ENCODE measurements around the gene ISCU. TPM values are rescaled to one million over a fixed set of nuclear protein-coding genes. Genes with fewer than 3 reads are reported as not detected.
"Not testable (repeated sequence)": the region's sequence is repeated elsewhere in the genome, so short reads cannot be mapped to it uniquely, and the experiment has no call there.

The ISCU gene
- total RNA-seq, 4 donors from 2014 or later = 232 to 337 (median 249) TPM

- H3K27ac ChIP-seq = no peak overlapping the region
- H3K9me3 ChIP-seq = no peaks in the 10 kb centered on the region
- in situ Hi-C loops (cut with MboI; ENCODE audit: low sequenced_read_pairs in 4 of 4) (loop anchor here (5.0 kb wide), 2 partner anchors 49 to 54 kb away; partner anchors contain the start of genes ISCU (in 3 of the 4) and SART3 (in 3 of the 4)), intact Hi-C loops (cut with DNase I; ENCODE audit: low total_unique reads) (loop anchor here (5.0 kb wide), 2 partner anchors 336 to 939 kb away; no protein-coding TSS in a partner anchor)
- DNase-seq = no peak
- TF ChIP-seq POLR2A (IDR thresholded peaks at IDR 0.05) (no peak), CTCF (IDR thresholded peaks at IDR 0.05 in 4 of 5, conservative IDR thresholded peaks at IDR 0.05 in 1 of 5) (no peak)
- no peak for ATAC-seq
- H3K4me3 ChIP-seq = no peak overlapping the region
- no peaks in the 10 kb centered on the region for H3K36me3 ChIP-seq
- H3K27me3 ChIP-seq = no peaks in the 10 kb centered on the region
- H3K4me1 ChIP-seq = no peaks in the 10 kb centered on the region
Measured at GRCh38 chr12:108616359-108616758, 54.0 kb downstream of the ISCU start.

- intact Hi-C loops (cut with DNase I; ENCODE audit: low total_unique reads) (loop anchor here (5.0 kb wide), 2 partner anchors 335 to 940 kb away; no protein-coding TSS in a partner anchor), in situ Hi-C loops (cut with MboI; ENCODE audit: low sequenced_read_pairs in 4 of 4) (loop anchor here (5.0 kb wide), 2 partner anchors 50 to 55 kb away; partner anchors contain the start of genes ISCU (in 3 of the 4) and SART3 (in 3 of the 4))
- Histone ChIP-seq H3K4me3 (no peak overlapping the region), H3K27ac (no peak overlapping the region), H3K27me3 (no peaks in the 10 kb centered on the region), H3K9me3 (no peaks in the 10 kb centered on the region), H3K4me1 (no peaks in the 10 kb centered on the region), H3K36me3 (no peaks in the 10 kb centered on the region)
- TF ChIP-seq POLR2A (IDR thresholded peaks at IDR 0.05) = no peak
- no peak for ATAC-seq
- DNase-seq = no peak
Measured at GRCh38 chr12:108616941-108617858, 54.8 kb downstream of the ISCU start.

GRCh38 chr12:108618079-108618952 lies 55.9 kb downstream of the ISCU start:
- H3K9me3 ChIP-seq = no peaks in the 10 kb centered on the region
- no peak overlapping the region for H3K4me3 ChIP-seq
- in situ Hi-C loops (cut with MboI; ENCODE audit: low sequenced_read_pairs in 4 of 4) = loop anchor here (5.0 kb wide), 2 partner anchors 51 to 56 kb away; partner anchors contain the start of genes ISCU (in 3 of the 4) and SART3 (in 3 of the 4)
- no peaks in the 10 kb centered on the region for H3K4me1 ChIP-seq
- TF ChIP-seq POLR2A (IDR thresholded peaks at IDR 0.05) = no peak
- TF ChIP-seq CTCF (IDR thresholded peaks at IDR 0.05 in 4 of 5, conservative IDR thresholded peaks at IDR 0.05 in 1 of 5) = peak; percentile 87 to 98 (median 95)
- ATAC-seq = peak; percentile 81 to 88
- no peak overlapping the region for H3K27ac ChIP-seq
- intact Hi-C loops (cut with DNase I; ENCODE audit: low total_unique reads) = loop anchor here (1.0 to 5.0 kb wide), 3 partner anchors 55 to 941 kb away; no protein-coding TSS in a partner anchor
- DNase-seq = peak; percentile 58 to 69
- H3K27me3 ChIP-seq = no peaks in the 10 kb centered on the region
- no peaks in the 10 kb centered on the region for H3K36me3 ChIP-seq

GRCh38 chr12:108618953-108619274 lies 56.5 kb downstream of the ISCU start:
- in situ Hi-C loops (cut with MboI; ENCODE audit: low sequenced_read_pairs in 4 of 4) = loop anchor here (5.0 kb wide), 2 partner anchors 52 to 57 kb away; partner anchors contain the start of genes ISCU (in 3 of the 4) and SART3 (in 3 of the 4)

More at GRCh38 chr12:108618953-108619274, 56.5 kb downstream of the ISCU start:
- H3K9me3 ChIP-seq, ATAC-seq, H3K27ac ChIP-seq, H3K4me1 ChIP-seq, DNase-seq, H3K27me3 ChIP-seq, H3K36me3 ChIP-seq, H3K4me3 ChIP-seq: not testable (repeated sequence)
- intact Hi-C loops (cut with DNase I; ENCODE audit: low total_unique reads) = loop anchor here (1.0 to 5.0 kb wide), 3 partner anchors 56 to 942 kb away; no protein-coding TSS in a partner anchor

Other genes with a start within 250 kb of the ISCU start
- gene CMKLR1, start 223.3 kb upstream of the ISCU start, total RNA-seq = 1 to 10 TPM; 2.5 to 5.6 (median 4.4) TPM
- gene FICD, start 47.3 kb upstream of the ISCU start, total RNA-seq = 1 to 10 TPM; 3.1 to 4.6 (median 3.6) TPM
- 10 to 100 TPM; 38.1 to 52.6 (median 51.3) TPM for gene SART3, start 1.4 kb upstream of the ISCU start, total RNA-seq
- under 1 TPM in 1 of 4 donors, not detected in 3; 0.85 TPM for gene TMEM119, start 35.5 kb downstream of the ISCU start, total RNA-seq
- gene SELPLG, start 71.3 kb downstream of the ISCU start, total RNA-seq = 1 to 10 TPM in 3 of 4 donors, under 1 TPM in 1; 0.19 to 5.0 (median 2.6) TPM
- gene CORO1C, start 168.9 kb downstream of the ISCU start, total RNA-seq = 10 to 100 TPM; 24.7 to 47.6 (median 30.9) TPM

Data from gastrocnemius medialis (tissue), 4 donors.